ENCODE data around the gene CLEC17A. TPM values are rescaled to one million over a fixed set of nuclear protein-coding genes. Genes with fewer than 3 reads are reported as not detected.

The CLEC17A gene
- total and polyA plus RNA-seq, 2 of the 13 experiments (the other 11 are each of a cell fraction or from before 2014, with no cell fraction given) = not detected

- no peak for TF ChIP-seq RORA (CRISPR knock-in tag; IDR thresholded peaks at IDR 0.05)
- no peak for TF ChIP-seq ZNF784 (CRISPR knock-in tag; IDR thresholded peaks at IDR 0.05; ENCODE audit: borderline replicate concordance)
- peak; percentile 55; the same call in 1 of the 2 replicates for TF ChIP-seq NCOR1 (IDR thresholded peaks at IDR 0.05; ENCODE audit: borderline replicate concordance, low read length)
- no peak for TF ChIP-seq SP1 (IDR thresholded peaks at IDR 0.05)
- no peak for TF ChIP-seq SP1 (CRISPR knock-in tag; IDR thresholded peaks at IDR 0.05)
- no peak for TF ChIP-seq ETS1 (CRISPR knock-in tag; IDR thresholded peaks at IDR 0.05)
- TF ChIP-seq ZBTB10 (CRISPR knock-in tag; IDR thresholded peaks at IDR 0.05; ENCODE audit: borderline replicate concordance) = no peak
- peak; percentile 46; the same call in 1 of the 2 replicates for TF ChIP-seq ELF3 (CRISPR knock-in tag; IDR thresholded peaks at IDR 0.05)
- TF ChIP-seq ZBTB43 (CRISPR knock-in tag; conservative IDR thresholded peaks at IDR 0.05) = no peak
- no peak for TF ChIP-seq ZNF83 (CRISPR knock-in tag; IDR thresholded peaks at IDR 0.05; ENCODE audit: borderline replicate concordance)
- TF ChIP-seq ZNF615 (CRISPR knock-in tag; IDR thresholded peaks at IDR 0.05; ENCODE audit: borderline replicate concordance) = no peak
- no peak for TF ChIP-seq ZNF17 (CRISPR knock-in tag; IDR thresholded peaks at IDR 0.05)
- TF ChIP-seq SKI (IDR thresholded peaks at IDR 0.05; ENCODE audit: partially characterized antibody) = peak; percentile 43
- TF ChIP-seq ZNF629 (CRISPR knock-in tag; conservative IDR thresholded peaks at IDR 0.05) = 0 out of 2 replicates have a peak, but pooled peaks have one; percentile 21
- TF ChIP-seq RNF2 (conservative IDR thresholded peaks at IDR 0.05; ENCODE audit: low read depth) = no peak
- TF ChIP-seq NFIC (IDR thresholded peaks at IDR 0.05; ENCODE audit: low read length) = no peak
- TF ChIP-seq NR2F1 (CRISPR knock-in tag; IDR thresholded peaks at IDR 0.05) = peak in 1 of 2 experiments; percentile 55; a peak in 1 of 4 replicates
- no peak for TF ChIP-seq ZNF775 (CRISPR knock-in tag; IDR thresholded peaks at IDR 0.05; ENCODE audit: borderline replicate concordance)
- peak; percentile 29; the same call in 1 of the 2 replicates for TF ChIP-seq ZNF331 (CRISPR knock-in tag; IDR thresholded peaks at IDR 0.05)
- no peak for TF ChIP-seq ZNF230 (CRISPR knock-in tag; IDR thresholded peaks at IDR 0.05)
- TF ChIP-seq HIVEP1 (CRISPR knock-in tag; IDR thresholded peaks at IDR 0.05) = no peak
- no peak for TF ChIP-seq ZNF468 (CRISPR knock-in tag; IDR thresholded peaks at IDR 0.05)
- TF ChIP-seq ZNF253 (CRISPR knock-in tag; IDR thresholded peaks at IDR 0.05; ENCODE audit: borderline replicate concordance) = no peak
- TF ChIP-seq NR2F6 (IDR thresholded peaks at IDR 0.05) = peak; percentile 33; the same call in 1 of the 2 replicates
- TF ChIP-seq NR2F6 (CRISPR knock-in tag; IDR thresholded peaks at IDR 0.05) = peak; percentile 36; the same call in 1 of the 2 replicates
Observed at GRCh38 chr19:14616407-14616806, 33.5 kb downstream of the CLEC17A start (continued).
